HG02870 (cell line): ENCODE results near the gene NOC3L.
"Not testable (repeated sequence)": the region's sequence is repeated elsewhere in the genome, so short reads cannot be mapped to it uniquely, and the experiment has no call there.

ENCODE experiments used
- ATAC-seq: cut with Tn5 transposase; IDR thresholded peaks from one replicate; pipeline ENCODE4 v1.9.1; 2021; ENCODE audit warnings: mild to moderate bottlenecking, moderate library complexity; ENCODE audit not compliant: unreplicated experiment

The NOC3L gene

GRCh38 chr10:94361171-94361794, 1.5 kb downstream of the NOC3L start:
- ATAC-seq: no peak

GRCh38 chr10:94358480-94358879, 4.3 kb downstream of the NOC3L start:
- ATAC-seq: no peak

GRCh38 chr10:94357193-94357592, 5.5 kb downstream of the NOC3L start:
- ATAC-seq: no peak

GRCh38 chr10:94355841-94356240, 6.9 kb downstream of the NOC3L start:
- no peak for ATAC-seq

GRCh38 chr10:94353336-94353735, 9.4 kb downstream of the NOC3L start:
- ATAC-seq: no peak

GRCh38 chr10:94351089-94351488, 11.7 kb downstream of the NOC3L start:
- no peak for ATAC-seq

GRCh38 chr10:94350500-94350899, 12.2 kb downstream of the NOC3L start:
- not testable (repeated sequence) for ATAC-seq

GRCh38 chr10:94349327-94349726, 13.4 kb downstream of the NOC3L start:
- ATAC-seq: no peak

- peak; percentile 96 for ATAC-seq
These were observed 18.1 kb downstream of the NOC3L start for GRCh38 chr10:94344522-94345122.

GRCh38 chr10:94343151-94343550, 19.6 kb downstream of the NOC3L start:
- no peak for ATAC-seq

- ATAC-seq: no peak
These were observed 27.9 kb downstream of the NOC3L start for GRCh38 chr10:94334857-94335256.

GRCh38 chr10:94333051-94333450, 29.7 kb downstream of the NOC3L start:
- ATAC-seq: no peak

GRCh38 chr10:94328613-94329012, 34.1 kb downstream of the NOC3L start:
- ATAC-seq: no peak

- ATAC-seq: no peak
These were observed 35.1 kb downstream of the NOC3L start for GRCh38 chr10:94327649-94328048.

- no peak for ATAC-seq
These were observed 38.0 kb downstream of the NOC3L start for GRCh38 chr10:94324609-94325233.

- ATAC-seq: no peak
These were observed 42.3 kb downstream of the NOC3L start for GRCh38 chr10:94320285-94320914.

GRCh38 chr10:94316560-94316959, 46.2 kb downstream of the NOC3L start:
- ATAC-seq: no peak

- ATAC-seq: no peak
These were observed 46.7 kb downstream of the NOC3L start for GRCh38 chr10:94315975-94316464.

GRCh38 chr10:94315024-94315451, 47.7 kb downstream of the NOC3L start:
- ATAC-seq: no peak

- no peak for ATAC-seq
These were observed 52.4 kb downstream of the NOC3L start for GRCh38 chr10:94310369-94310768.

GRCh38 chr10:94308866-94309265, 53.9 kb downstream of the NOC3L start:
- no peak for ATAC-seq
